ENCODE results near the gene CHCHD10.
"Not testable (repeated sequence)": the region's sequence is repeated elsewhere in the genome, so short reads cannot be mapped to it uniquely, and the experiment has no call there.

Gene CHCHD10

DNA sequence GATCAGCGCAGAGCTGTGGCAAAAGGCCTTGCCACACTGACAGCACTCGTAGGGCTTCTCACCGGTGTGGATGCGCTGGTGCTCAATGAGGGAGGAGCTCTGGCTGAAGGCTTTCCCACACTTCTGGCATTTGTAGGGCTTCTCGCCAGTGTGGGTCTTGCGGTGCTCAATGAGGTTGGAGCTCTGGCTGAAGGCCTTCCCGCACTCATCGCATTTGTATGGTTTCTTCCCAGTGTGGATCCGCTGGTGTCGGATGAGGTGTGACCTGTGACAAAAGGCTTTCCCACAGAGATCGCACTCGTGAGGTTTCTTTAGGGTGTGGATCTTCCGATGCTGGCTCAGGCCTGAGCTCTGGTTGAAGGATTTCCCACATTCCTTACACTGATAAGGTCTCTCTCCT lies 23.8 kb downstream of the CHCHD10 start:
- no peak for DNase-seq

DNA sequence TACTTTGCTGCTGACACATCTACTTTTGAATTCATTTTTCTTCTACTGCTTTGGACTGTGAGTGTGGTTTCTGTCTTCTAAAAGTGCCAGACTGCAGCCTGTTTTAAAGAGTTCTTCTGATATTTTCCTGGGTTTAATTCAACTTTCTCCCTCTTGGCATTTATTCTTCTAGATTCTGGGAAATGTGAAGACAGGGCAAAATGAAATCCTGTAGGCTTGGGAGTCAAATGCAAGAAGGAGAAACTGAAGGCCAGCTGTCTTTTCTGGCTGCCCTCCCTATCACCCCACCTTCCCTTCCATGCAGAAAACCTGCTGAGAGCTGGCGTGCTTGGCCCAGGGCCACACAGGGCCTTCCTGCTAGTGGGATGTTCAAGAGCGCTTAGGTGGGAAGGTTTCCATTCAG lies 24.5 kb downstream of the CHCHD10 start:
- DNase-seq, result no peak

DNA sequence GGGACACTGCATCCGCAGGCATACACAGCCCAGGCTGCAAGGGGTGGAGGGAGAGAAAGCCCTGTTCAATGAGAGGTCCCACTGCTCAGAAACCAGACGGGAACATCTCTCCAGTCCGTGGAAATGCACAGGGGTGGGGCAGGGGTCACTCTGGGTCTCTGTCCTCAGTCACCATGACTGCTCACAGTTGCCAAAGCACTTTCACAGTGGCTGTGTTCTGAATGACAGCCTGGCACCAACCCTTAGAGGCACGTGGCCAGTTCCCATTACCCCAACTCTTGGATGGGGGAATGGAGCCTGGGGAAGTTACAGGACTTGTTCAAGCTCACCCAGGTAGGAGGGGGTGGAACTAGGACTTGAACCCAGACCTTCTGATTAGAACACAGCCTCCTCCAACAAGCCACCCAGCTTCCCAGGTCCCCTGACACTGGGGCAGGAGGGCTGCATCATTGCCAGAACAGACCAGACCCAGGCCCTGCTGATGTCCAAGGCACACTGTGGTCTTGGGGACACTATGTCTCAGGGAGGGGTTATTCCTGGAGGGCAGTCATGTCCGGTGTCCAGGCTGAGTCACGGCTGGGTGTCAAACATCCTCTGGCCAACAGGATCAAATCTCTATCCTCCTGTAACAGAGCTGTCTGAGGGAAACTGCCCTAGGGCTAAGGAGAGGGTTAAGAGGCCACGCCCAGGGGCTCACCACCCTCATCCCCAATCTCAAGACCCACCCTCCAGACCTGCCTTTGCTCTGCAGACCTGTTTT lies 25.1 kb downstream of the CHCHD10 start:
- no peak for DNase-seq

DNA sequence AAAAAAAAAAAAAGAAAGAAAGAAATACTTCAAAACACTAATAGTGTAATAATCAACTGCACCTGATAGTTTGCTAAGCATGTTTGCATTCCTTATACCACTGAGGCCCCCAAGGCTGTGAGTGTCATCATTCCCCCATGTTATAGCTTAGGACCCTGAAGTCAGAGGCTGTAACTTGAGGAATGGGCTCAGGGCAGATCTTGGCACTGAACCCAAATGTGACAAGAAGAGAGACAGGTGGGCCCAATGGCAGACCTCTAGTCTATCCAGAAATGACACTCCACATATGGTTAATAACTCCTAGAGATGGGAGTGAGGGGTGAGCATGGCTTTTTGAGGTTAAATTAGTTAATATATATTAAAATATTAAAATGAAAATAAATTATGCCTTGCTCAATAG lies 30.1 kb downstream of the CHCHD10 start:
- DNase-seq, result no peak

DNA sequence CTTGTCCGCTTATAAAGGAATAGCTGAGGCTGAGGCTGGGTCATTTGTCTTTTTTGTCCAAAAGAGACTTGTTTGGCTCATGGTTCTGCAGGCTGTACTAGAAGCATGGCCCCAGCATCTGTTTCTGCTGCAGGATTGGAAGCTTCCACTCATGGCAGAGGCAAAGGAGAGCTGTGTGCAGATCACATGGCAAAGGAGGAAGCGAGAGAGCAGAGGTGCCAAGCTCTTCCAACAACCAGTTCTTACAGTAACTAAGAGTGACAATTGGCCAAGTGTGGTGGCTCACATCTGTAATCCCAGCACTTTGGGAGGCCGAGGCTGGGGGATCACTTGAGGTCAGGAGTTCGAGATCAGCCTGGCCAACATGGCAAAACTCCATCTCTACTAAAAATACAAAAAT lies 39.7 kb downstream of the CHCHD10 start:
- not testable (repeated sequence) for DNase-seq

DNA sequence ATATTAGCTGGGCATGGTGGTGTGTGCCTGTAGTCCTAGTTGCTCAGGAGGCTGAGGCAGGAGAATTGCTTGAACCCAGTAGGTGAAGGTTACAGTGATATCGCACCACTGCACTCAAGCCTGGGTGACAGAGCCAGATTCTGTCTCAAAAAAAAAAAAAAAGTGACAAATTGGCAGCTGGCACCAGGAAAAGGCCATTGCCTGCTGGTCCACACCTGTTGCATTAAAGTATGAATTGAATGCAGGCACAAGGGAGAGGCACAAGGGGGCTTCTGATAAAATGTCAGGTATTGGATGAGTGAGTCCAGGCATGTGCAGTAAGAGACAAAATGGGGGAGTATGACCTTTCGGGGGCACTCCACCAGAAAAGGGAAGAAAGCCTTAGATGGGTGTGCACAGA lies 45.0 kb downstream of the CHCHD10 start:
- no peak for DNase-seq

DNA sequence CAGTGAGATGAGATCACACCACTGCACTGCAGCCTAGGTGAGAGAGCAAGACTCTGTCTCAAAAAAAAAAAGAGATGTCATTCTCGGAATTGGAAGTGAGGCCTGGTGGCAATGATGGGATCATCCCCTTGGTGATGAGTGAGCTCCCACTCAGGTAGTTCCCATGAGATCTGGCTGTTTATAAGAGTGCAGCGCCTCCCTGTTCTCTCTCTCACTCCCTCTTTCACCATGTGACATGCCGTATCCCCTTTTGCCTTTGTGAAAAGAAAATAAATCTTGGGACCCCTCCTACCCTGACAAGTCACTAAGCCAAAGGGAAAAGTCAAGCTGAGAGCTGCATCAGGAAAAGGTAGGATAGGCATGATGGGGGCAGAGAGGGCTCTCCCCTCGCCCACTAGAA lies 45.6 kb downstream of the CHCHD10 start:
- no peak for DNase-seq

DNA sequence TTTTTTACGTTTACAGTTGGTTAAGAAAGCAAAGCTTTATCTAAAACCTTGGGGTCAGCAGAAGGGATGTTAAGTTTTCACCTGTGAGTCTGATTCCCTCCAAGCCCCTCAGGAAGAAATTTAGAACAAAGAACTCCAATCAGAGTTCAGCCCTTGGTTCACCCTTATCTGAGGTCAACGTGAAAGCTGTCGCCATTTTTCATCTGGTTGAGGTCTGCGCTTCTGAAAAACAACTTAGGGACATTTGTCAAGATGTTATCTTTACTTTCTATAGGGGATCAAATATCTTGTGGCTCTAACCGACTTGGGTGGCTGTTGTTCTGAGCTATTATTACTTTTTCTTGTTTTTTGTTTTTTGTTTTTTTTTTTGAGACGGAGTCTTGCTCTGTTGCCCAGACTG lies 46.9 kb downstream of the CHCHD10 start:
- DNase-seq, result no peak

DNA sequence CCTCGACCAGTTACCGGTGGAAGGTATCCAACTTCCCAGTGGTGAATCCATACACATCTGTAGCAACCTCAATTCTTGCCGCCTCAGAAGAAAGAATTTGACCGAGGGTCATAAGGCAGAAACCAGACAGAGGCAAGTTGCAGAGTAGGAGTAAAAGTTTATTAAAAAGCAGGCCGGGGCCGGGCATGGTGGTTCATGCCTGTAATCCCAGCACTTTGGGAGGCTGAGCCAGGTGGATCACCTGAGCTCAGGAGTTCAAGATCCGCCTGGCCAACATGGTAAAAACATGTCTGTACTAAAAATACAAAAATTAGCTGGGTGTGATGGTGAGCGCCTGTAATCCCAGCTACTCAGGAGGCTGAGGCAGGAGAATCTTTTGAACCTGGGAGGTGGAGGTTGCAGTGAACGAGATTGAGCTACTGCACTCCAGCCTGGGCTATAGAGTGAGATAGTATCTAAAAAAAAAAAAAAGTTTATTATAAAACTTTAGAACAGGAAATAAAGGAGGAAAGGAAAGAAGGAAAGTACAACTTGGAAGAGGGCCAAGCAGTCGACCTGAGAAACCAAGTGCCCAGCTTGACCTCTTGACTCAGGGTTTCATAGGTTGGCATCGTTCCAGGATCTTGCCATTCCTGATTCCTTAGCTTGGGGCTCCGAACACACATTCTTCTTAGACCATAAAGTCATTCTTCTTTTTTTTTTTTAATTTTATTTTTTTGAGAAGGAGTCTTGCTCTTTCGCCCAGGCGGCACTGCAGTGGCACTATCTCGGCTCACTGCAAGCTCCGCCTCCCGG lies 49.2 kb downstream of the CHCHD10 start:
- no peak for DNase-seq

DNA sequence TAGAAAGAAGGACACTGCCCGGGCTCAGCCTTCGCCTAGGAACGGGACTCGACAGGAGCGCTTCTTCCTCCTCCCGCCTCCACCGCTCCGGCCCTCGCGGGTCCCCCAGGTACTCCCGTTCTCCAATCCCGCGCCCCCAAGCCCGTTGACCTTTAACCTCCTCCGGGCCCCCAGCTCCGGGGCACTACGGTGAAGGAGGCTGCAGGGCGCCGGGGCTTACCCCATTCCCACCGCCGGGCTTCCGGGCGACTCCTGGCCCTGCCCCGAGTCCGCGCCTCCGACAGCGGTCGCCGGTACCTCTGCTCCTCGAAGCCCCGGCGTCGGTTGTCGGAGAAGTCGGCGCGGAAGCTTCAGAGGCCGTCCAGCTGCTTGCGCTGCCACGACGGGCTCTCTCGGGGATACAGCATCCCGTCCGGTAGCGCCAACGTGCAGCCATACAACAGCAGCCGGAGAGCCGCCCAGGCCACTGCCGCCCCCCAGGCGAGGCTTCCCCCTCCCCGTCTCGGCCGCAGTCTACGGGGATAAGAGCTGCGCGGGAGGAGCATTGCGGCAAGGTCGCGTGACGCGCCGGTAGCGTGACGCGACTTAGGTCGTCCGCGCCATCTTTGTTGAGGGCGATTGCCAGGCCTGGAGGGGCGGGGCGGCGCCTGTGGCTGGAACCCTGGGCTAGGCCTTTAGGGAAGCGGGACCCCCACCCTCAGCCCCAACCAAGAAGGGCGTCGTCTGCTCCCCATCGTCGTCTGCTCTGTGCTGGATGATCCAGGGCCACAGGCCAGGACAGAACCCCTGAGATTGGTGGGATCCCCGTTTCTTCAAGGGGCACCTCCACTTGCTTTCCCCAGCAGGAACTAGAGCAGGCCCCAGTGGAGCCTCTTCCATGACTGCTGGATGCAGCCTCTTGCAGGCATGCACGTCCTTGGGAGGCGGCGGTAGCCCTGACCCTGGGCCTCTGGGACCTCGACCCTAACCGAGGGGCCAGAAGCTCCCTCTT lies 50.7 kb downstream of the CHCHD10 start:
- DNase-seq, result peak; percentile 64

Measured in NCI-H1694 (cell line).